Mesenchymal stem cell (in vitro differentiated cells and primary cell): Measurements from ENCODE around the gene RHOXF2.
A peak's percentile ranks its signal among the peaks of the same experiment; 100 is the strongest.

ENCODE experiments used
- DNase-seq: peaks from one replicate; pipeline ENCODE4 v3.0.0-alpha.2; 2013
- H2AFZ ChIP-seq: one replicate; pipeline ENCODE4 v1.6.1; 2013; ENCODE audit warnings: low read depth, mild to moderate bottlenecking, control low read depth, inconsistent platforms, low read length, moderate library complexity
- H2AK5ac ChIP-seq: 2 replicates; pipeline ENCODE4 v1.6.1; 2013; ENCODE audit warnings: low read length, moderate library complexity, mild to moderate bottlenecking, inconsistent platforms; ENCODE audit not compliant: severe bottlenecking
- H2BK120ac ChIP-seq: one replicate; pipeline ENCODE4 v1.6.1; 2013; ENCODE audit warnings: low read depth, mild to moderate bottlenecking, inconsistent platforms, low read length, moderate library complexity
- H2BK12ac ChIP-seq, 2 experiments: one replicate each; pipeline ENCODE4 v1.6.1; 2013; ENCODE audit warnings: inconsistent platforms in 2 of 2, low read length in 2 of 2, mild to moderate bottlenecking in 2 of 2, moderate library complexity in 2 of 2, control low read depth in 1 of 2
- H2BK15ac ChIP-seq: one replicate; pipeline ENCODE4 v1.6.1; 2013; ENCODE audit warnings: mild to moderate bottlenecking, low read depth, inconsistent platforms; ENCODE audit not compliant: poor library complexity, severe bottlenecking
- H2BK5ac ChIP-seq: 2 replicates; pipeline ENCODE4 v1.6.1; 2013; ENCODE audit warnings: low read depth, mild to moderate bottlenecking, low read length, control low read depth, inconsistent platforms; ENCODE audit not compliant: poor library complexity, severe bottlenecking
- H3K14ac ChIP-seq, 2 experiments: one replicate each; pipeline ENCODE4 v1.6.1; 2013; ENCODE audit warnings: inconsistent platforms in 2 of 2, low read length in 2 of 2, control low read depth in 1 of 2, mild to moderate bottlenecking in 1 of 2, moderate library complexity in 1 of 2
- H3K18ac ChIP-seq, 2 experiments: one replicate each; pipeline ENCODE4 v1.6.1; 2013; ENCODE audit warnings: inconsistent platforms in 2 of 2, low read length in 2 of 2, control low read depth in 1 of 2, low read depth in 1 of 2, mild to moderate bottlenecking in 1 of 2
- H3K23ac ChIP-seq, 2 experiments: one replicate each; pipeline ENCODE4 v1.6.1; 2013; ENCODE audit warnings: inconsistent platforms in 2 of 2, low read length in 2 of 2, mild to moderate bottlenecking in 2 of 2, moderate library complexity in 2 of 2, control low read depth in 1 of 2
- H3K27ac ChIP-seq: 2 replicates; pipeline ENCODE4 v1.5.1; 2013; ENCODE audit warnings: mild to moderate bottlenecking, moderate library complexity, low read length, control low read depth, inconsistent platforms; ENCODE audit not compliant: poor library complexity, severe bottlenecking
- H3K27me3 ChIP-seq, 2 experiments: 2 replicates each; pipeline versions ENCODE4 v1.6.1 to v1.7.0; 2013; ENCODE audit warnings: low read length in 2 of 2, mild to moderate bottlenecking in 2 of 2, moderate library complexity in 2 of 2, control low read depth in 1 of 2, inconsistent platforms in 1 of 2; ENCODE audit not compliant: control insufficient read depth in 1 of 2, insufficient read depth in 1 of 2
- H3K36me3 ChIP-seq, 2 experiments: 2 replicates each; pipeline versions ENCODE4 v1.6.1 to v1.7.0; 2013; ENCODE audit warnings: low read length in 2 of 2, control low read depth in 1 of 2, inconsistent platforms in 1 of 2, low read depth in 1 of 2, mild to moderate bottlenecking in 1 of 2; ENCODE audit not compliant: insufficient read depth in 2 of 2, control insufficient read depth in 1 of 2
- H3K4ac ChIP-seq, 2 experiments: one replicate each; pipeline ENCODE4 v1.6.1; 2013; ENCODE audit warnings: inconsistent platforms in 2 of 2, low read length in 2 of 2, mild to moderate bottlenecking in 2 of 2, moderate library complexity in 2 of 2, control low read depth in 1 of 2, low read depth in 1 of 2
- H3K4me1 ChIP-seq: 2 replicates; pipeline ENCODE4 v1.6.1; 2013; ENCODE audit warnings: low read depth, low read length, control low read depth; ENCODE audit not compliant: control insufficient read depth, insufficient read depth
- H3K4me2 ChIP-seq: 2 replicates; pipeline ENCODE4 v1.6.1; 2013; ENCODE audit warnings: low read length, mild to moderate bottlenecking, inconsistent platforms; ENCODE audit not compliant: poor library complexity, severe bottlenecking
- H3K4me3 ChIP-seq, 2 experiments: 2 replicates each; pipeline versions ENCODE4 v1.5.1 to v1.7.0; 2013; ENCODE audit warnings: low read length in 2 of 2, mild to moderate bottlenecking in 2 of 2, control low read depth in 1 of 2, low read depth in 1 of 2; ENCODE audit not compliant: insufficient read depth in 1 of 2
- H3K79me1 ChIP-seq: replicated peaks from 2 replicates; pipeline ENCODE4 v1.6.1; 2013; ENCODE audit warnings: mild to moderate bottlenecking, control low read depth, low read length, inconsistent platforms; ENCODE audit not compliant: poor library complexity, severe bottlenecking
- H3K9ac ChIP-seq: 2 replicates; pipeline ENCODE4 v1.7.0; 2013; ENCODE audit warnings: mild to moderate bottlenecking, low read length, moderate library complexity
- H3K9me3 ChIP-seq: 2 replicates; pipeline ENCODE4 v1.7.0; 2013; ENCODE audit warnings: mild to moderate bottlenecking, low read length; ENCODE audit not compliant: control insufficient read depth
- H4K8ac ChIP-seq: one replicate; pipeline ENCODE4 v1.6.1; 2013; ENCODE audit warnings: inconsistent platforms, mild to moderate bottlenecking, low read length, moderate library complexity
- H4K91ac ChIP-seq: one replicate; pipeline ENCODE4 v1.6.1; 2013; ENCODE audit warnings: mild to moderate bottlenecking, low read length, inconsistent platforms
- WGBS: methylation state at CpG from one replicate; pipeline ENCODE4 v1.1.7; 2013; ENCODE audit warnings: mixed read lengths; 5-methylcytosine and 5-hydroxymethylcytosine counted together

RHOXF2 gene

GRCh38 chrX:120136840-120137239 lies 21.6 kb upstream of the RHOXF2 start:
- H4K8ac ChIP-seq: no peak overlapping the region
- no peaks in the 10 kb centered on the region for H3K79me1 ChIP-seq
- H3K4ac ChIP-seq: no peak overlapping the region
- WGBS: 36% methylated on average over 3 of the region's 3 CpGs
- H2BK15ac ChIP-seq: no peak overlapping the region
- H2AK5ac ChIP-seq: no peak overlapping the region
- no peak overlapping the region for H3K9ac ChIP-seq
- H3K4me3 ChIP-seq: no peak overlapping the region
- no peaks in the 10 kb centered on the region for H3K36me3 ChIP-seq
- no peaks in the 10 kb centered on the region for H3K4me1 ChIP-seq
- H3K4me2 ChIP-seq: no peak overlapping the region
- H2AFZ ChIP-seq: no peak overlapping the region
- no peak overlapping the region for H2BK12ac ChIP-seq
- no peaks in the 10 kb centered on the region for H3K9me3 ChIP-seq
- no peak overlapping the region for H4K91ac ChIP-seq
- no peak overlapping the region for H3K18ac ChIP-seq
- no peak overlapping the region for H2BK5ac ChIP-seq
- H2BK120ac ChIP-seq: no peak overlapping the region
- no peak overlapping the region for H3K27ac ChIP-seq
- H3K23ac ChIP-seq: no peak overlapping the region
- peaks cover 0 to 4% of the 10 kb centered on the region in 2 experiments for H3K27me3 ChIP-seq
- no peak overlapping the region for H3K14ac ChIP-seq
- no peak for DNase-seq

GRCh38 chrX:120137439-120137838 lies 21.0 kb upstream of the RHOXF2 start:
- Histone ChIP-seq H2BK5ac (no peak overlapping the region), H3K27me3 (peaks cover 0 to 4% of the 10 kb centered on the region in 2 experiments), H3K36me3 (no peaks in the 10 kb centered on the region), H2BK12ac (no peak overlapping the region), H3K79me1 (no peaks in the 10 kb centered on the region), H3K4ac (no peak overlapping the region), H3K4me1 (no peaks in the 10 kb centered on the region), H4K91ac (no peak overlapping the region), H3K14ac (no peak overlapping the region), H3K27ac (no peak overlapping the region), H3K4me3 (no peak overlapping the region), H3K18ac (no peak overlapping the region), H3K23ac (no peak overlapping the region), H4K8ac (no peak overlapping the region), H2BK15ac (no peak overlapping the region), H2BK120ac (no peak overlapping the region), H3K4me2 (no peak overlapping the region), H2AFZ (no peak overlapping the region), H3K9ac (no peak overlapping the region), H3K9me3 (no peaks in the 10 kb centered on the region), H2AK5ac (no peak overlapping the region)
- DNase-seq: no peak
- 100% methylated on average over 1 of the region's 3 CpGs for WGBS

DNA sequence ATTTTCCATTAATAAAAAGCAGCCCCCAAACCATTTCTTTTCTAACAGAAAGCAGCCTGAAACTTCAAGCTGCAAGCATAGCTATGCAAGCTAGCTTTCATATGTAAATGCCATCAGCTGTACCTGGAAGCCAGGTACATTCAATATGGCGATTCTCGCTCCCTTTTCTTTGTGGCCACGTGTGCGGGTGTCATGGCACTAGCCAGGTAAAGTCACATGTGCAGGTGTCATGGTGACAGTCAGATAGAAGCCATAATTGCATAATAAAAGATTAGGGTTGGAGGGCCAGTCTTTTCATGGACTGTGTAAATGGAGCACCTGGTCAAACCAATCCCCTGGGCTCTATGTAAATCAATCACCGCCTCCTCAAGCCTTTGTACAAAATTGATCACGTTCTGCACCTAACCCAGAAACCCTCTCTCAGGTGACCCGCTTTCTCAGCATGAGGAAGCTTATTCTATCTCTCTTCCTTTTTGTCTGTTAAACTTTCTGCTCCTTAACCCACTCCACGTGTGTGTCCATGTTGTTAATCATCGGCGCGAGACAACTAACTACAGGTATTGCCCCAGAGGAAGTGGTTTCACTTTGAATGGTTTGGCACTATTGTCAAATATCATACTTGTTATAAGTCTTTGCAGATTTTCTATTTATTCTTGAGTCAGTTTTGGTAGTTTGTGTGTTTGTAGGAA lies 18.0 kb upstream of the RHOXF2 start:
- H3K4me2 ChIP-seq: no peak overlapping the region
- H2BK5ac ChIP-seq: no peak overlapping the region
- no peak overlapping the region for H3K4me3 ChIP-seq
- H3K23ac ChIP-seq: no peak overlapping the region
- DNase-seq: no peak
- no peak overlapping the region for H3K9ac ChIP-seq
- H2AFZ ChIP-seq: no peak overlapping the region
- H3K4me1 ChIP-seq: no peaks in the 10 kb centered on the region
- H3K36me3 ChIP-seq: no peaks in the 10 kb centered on the region
- no peak overlapping the region for H2BK12ac ChIP-seq
- no peaks in the 10 kb centered on the region for H3K79me1 ChIP-seq
- H2AK5ac ChIP-seq: no peak overlapping the region
- no peak overlapping the region for H2BK15ac ChIP-seq
- H3K14ac ChIP-seq: no peak overlapping the region
- 76% methylated on average over 7 of the region's 11 CpGs for WGBS
- no peak overlapping the region for H4K8ac ChIP-seq
- no peak overlapping the region for H2BK120ac ChIP-seq
- no peak overlapping the region for H3K18ac ChIP-seq
- no peak overlapping the region for H3K27ac ChIP-seq
- no peak overlapping the region for H4K91ac ChIP-seq
- H3K27me3 ChIP-seq: peaks cover 4 to 5% of the 10 kb centered on the region in 2 experiments
- H3K4ac ChIP-seq: no peak overlapping the region
- H3K9me3 ChIP-seq: no peaks in the 10 kb centered on the region

GRCh38 chrX:120144178-120144844 lies 14.1 kb upstream of the RHOXF2 start:
- H3K4ac ChIP-seq: no peak overlapping the region
- no peak overlapping the region for H3K18ac ChIP-seq
- H3K27me3 ChIP-seq: peaks cover 0 to 5% of the 10 kb centered on the region in 2 experiments
- H2BK12ac ChIP-seq: no peak overlapping the region
- 8% methylated on average over 8 of the region's 12 CpGs for WGBS
- no peaks in the 10 kb centered on the region for H3K36me3 ChIP-seq
- no peaks in the 10 kb centered on the region for H3K4me1 ChIP-seq
- H2AFZ ChIP-seq: no peak overlapping the region
- no peak overlapping the region for H3K14ac ChIP-seq
- H2BK15ac ChIP-seq: no peak overlapping the region
- no peaks in the 10 kb centered on the region for H3K9me3 ChIP-seq
- H4K91ac ChIP-seq: no peak overlapping the region
- H3K79me1 ChIP-seq: no peaks in the 10 kb centered on the region
- H3K9ac ChIP-seq: peak overlapping the region; percentile 47
- no peak overlapping the region for H2AK5ac ChIP-seq
- peak overlapping the region; percentile 42 for H3K4me2 ChIP-seq
- H3K4me3 ChIP-seq: peak overlapping the region in 1 of 2 experiments; percentile 15
- no peak overlapping the region for H2BK5ac ChIP-seq
- DNase-seq: peak; percentile 3
- no peak overlapping the region for H3K27ac ChIP-seq
- no peak overlapping the region for H3K23ac ChIP-seq
- no peak overlapping the region for H4K8ac ChIP-seq
- no peak overlapping the region for H2BK120ac ChIP-seq
